NCI-H1092 (cell line): ENCODE data around the gene OR2S2.
"Not testable (repeated sequence)": the region's sequence is repeated elsewhere in the genome, so short reads cannot be mapped to it uniquely, and the experiment has no call there.

Source experiments
- DNase-seq: peaks from one replicate; lab custom pipeline; 2025; lab: John Stamatoyannopoulos, UW

The OR2S2 gene

DNA sequence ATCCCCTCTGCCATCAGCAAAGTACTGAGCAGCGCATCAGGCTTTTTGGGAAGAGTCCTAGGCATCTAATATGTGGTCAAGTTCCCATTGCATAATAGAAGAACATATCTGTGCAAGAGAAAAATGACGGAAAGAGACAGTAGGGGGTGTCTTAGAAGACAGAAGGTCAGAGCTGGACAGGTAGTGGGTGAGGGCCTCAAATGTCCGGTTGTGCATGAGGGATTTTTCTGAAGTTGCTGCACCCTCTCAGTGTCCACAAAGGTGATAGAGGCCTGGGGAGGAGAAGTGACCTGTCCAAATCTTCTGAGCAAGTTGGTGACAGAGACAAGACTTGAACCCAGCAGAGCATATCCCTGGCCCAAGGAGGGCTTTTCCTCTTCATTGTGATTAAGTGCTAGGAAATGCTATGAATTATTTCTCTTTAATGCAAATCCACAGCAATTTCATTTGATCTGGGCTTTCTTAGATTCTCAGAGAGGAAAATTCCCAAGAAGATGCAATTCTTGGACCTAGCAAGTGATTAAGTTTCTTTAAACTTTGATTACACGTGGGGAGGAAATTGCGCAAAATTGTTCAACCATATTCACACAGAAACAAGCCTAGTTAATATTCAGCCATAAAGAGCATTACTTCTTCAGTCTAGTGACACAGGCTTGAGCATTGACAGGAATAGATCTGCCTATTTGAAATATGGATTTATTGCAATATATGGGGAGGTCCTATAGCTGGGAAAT lies at the start of gene OR2S2:
Gene OR2S2 (minus strand): TSS at position 51 of the 734 bp plus-strand sequence. CDS start 56 bp downstream, outside the sequence.
- no peak for DNase-seq

GRCh38 chr9:36007316-36007708 lies 49.4 kb upstream of the OR2S2 start:
- no peak for DNase-seq

DNA sequence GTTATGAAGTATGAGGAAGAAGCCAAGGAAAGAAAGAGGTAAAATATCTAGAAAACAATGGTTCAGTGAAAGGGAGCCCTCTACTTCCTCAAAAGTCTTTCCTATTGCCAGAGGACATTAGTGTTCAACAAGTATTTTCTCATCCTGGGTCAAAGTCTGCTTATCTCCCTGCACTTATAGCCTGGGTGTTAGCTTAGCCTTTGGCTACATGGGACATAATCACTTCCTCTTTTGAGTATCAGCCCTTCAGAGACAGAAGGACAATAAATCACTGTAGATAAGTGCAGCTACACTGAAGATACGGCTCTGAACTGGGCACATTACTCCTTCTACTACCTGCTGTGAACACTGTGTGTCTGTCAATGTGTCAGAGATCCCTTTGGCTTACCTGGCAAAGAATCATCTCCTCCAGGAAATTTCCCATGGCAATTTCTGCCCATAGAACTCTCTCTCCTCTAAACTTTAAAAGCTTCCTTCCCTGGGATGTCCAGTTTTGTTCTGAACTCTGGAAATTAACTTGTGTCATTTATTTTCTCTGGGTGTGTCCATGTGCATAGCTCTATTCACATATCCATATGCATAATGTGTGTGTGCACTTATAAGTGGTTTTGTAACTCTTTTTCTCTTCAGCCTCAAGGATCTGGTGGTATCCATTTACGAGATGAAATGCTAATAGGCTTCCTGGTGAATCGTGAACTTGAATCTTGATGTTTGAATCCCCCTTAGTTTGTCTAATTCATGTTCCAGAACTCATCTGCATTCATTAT lies 48.8 kb upstream of the OR2S2 start:
- no peak for DNase-seq

DNA sequence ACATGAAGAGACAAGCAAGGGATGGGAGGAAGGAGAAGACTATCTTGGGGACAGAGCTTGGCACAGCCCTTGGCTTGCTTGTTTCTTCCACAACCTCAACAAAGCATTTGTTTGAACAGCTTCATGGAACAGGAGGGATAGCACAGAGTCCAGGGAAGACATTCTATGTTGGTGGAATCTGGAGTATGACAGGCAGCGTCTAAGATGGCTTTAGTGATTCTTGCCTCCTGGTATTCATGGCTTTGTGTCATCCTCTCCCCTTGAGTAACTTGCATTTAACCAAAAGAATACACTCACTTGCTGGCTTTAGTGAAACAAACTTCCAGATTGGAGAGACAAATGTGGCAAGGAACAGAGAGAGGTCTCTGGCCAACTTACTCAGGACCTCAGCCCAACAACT lies 47.9 kb upstream of the OR2S2 start:
- DNase-seq, result no peak

GRCh38 chr9:35998333-35998732 lies 40.4 kb upstream of the OR2S2 start:
- DNase-seq, result no peak

DNA sequence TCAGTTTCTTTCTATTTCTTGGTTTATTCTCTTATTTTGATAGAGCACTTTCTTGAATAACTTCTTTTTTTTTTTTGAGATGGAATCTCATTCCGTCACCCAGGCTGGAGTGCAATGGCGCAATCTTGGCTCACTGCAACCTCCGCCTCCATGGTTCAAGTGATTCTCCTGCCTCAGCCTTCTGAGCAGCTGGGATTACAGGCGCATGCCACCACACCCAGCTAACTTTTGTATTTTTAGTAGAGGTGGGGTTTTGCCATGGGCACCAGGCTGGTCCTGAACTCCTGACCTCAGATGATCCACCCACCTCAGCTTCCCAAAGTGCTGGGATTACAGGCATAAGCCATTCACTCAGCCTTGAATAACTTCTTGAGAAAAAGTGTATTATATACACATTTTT lies 39.1 kb upstream of the OR2S2 start:
- not testable (repeated sequence) for DNase-seq

- DNase-seq, result no peak
Observed at GRCh38 chr9:35996358-35996970, 38.5 kb upstream of the OR2S2 start.

DNA sequence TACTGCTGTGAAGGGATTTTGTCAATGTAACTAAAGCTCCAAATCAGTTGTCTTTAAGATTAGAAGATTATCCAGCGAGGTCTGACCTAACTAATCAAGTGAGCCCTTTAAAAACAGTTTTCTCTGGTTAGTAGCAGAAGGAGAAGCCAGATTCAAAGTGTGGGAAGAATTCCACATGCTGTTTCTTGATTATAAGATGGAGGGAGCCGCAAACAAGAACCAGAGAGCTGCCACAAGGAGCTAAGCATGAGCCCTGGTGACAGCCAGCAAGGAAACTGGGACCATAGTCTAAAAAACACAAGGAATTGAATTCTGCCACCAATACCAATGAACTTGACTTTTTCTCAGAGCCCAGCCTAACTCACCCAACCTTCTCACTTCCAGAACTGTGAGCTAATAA lies 37.0 kb upstream of the OR2S2 start:
- no peak for DNase-seq

GRCh38 chr9:35993976-35994720 lies 36.2 kb upstream of the OR2S2 start:
- DNase-seq, result no peak

DNA sequence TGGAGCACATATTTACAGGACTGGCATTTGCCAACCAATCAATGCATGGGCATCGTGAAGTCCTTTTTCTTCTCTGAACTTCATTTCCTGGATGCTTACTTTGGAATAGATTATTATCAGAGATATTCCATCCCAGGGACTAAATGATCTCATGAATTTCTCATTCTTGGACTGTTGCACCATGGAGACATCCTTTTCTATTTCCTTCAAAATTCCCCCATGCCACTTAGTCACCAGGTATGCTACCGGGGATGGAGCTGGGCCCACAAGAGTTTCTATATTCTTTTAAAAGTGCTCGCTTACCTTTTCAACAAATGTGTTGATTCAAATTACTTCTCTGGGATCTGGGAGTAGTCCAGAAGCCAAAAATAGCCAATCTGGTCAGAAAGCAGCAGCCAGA lies 35.2 kb upstream of the OR2S2 start:
- not testable (repeated sequence) for DNase-seq

- DNase-seq, result no peak
Observed at GRCh38 chr9:35990155-35990554, 32.2 kb upstream of the OR2S2 start.

- no peak for DNase-seq
Observed at GRCh38 chr9:35984021-35984420, 26.1 kb upstream of the OR2S2 start.

DNA sequence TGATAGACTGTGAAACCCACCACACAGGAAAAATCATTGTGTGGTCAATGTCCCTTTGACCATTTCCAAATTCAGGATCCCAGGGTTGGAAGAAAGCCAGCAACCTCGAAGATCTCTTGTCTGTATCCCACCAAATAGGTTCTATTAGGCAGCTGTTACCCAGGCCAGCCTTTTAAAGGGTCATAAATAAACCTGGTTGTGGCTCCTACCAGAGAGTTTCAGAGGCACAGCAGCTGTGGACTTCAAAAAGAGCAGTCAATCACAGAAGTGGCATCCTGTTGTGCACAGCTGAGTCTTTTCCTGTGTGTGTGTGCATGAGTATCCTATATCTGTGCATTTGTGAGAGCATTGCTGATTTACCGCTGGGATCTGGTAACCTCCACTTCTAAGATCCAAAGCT lies 23.7 kb upstream of the OR2S2 start:
- no peak for DNase-seq

- no peak for DNase-seq
Observed at GRCh38 chr9:35980289-35981011, 22.5 kb upstream of the OR2S2 start.

DNA sequence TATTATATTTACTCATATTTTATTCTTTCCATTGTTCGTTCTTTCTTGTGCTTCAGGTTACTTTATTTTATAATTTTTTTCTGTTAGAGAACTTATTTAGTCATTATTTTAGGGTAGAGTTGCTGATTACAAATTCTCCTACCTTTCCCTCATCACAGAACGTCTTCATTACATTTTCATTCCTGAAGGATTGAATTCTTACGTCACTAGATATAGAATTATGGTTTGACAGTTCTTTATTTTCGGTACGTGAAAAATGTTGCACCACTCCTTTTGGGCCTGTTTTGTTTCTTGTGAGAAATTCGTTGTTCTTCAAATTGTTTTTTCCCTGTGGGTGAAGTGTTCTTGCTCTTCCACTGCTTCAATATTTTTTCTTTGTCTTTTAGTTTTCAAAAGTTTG lies 20.8 kb upstream of the OR2S2 start:
- DNase-seq, result no peak

DNA sequence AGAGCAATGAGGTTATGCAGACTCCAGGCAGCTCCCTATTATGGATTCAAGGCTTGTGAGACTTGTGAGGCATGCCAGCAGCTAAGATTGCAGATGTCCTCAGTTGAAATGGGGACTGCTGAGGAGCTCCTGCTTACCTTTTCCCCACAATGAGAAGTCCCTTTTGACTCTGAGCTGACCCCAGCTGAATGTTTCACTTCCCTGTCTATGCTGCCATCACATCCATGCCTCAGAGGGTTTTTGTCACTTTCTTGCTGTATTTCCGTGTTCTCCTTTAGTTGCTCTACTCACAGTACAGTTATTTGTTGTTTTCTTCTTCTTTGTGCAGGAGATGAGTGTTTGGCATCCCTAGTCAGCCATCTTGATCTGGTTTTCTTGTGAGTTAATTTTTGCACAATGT lies 18.8 kb upstream of the OR2S2 start:
- no peak for DNase-seq

GRCh38 chr9:35974800-35975199 lies 16.8 kb upstream of the OR2S2 start:
- DNase-seq, result no peak

- DNase-seq, result no peak
Observed at GRCh38 chr9:35972093-35972492, 14.1 kb upstream of the OR2S2 start.

GRCh38 chr9:35967042-35967441 lies 9.1 kb upstream of the OR2S2 start:
- no peak for DNase-seq

DNA sequence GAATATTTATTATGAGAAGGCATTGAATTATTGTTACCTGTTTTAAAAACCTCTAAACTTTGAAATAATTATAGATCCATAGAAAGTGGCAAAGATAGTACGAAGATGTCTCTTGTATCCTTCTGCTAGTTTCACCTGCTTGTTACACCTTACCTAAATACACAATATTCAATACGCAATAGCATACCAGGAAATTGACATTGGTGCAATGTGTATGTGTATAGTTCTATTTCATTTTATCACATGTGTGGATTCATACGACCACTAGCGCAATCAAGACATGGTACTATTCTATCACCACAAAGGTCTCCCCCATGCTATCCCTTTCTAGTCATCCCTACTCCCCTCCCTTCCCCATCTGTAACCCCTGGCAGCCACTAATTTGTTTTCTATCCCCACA lies 8.5 kb upstream of the OR2S2 start:
- no peak for DNase-seq

GRCh38 chr9:35965011-35965410 lies 7.1 kb upstream of the OR2S2 start:
- no peak for DNase-seq
